Progenitor cell of endocrine pancreas (in vitro differentiated cells): ENCODE results near the gene YWHAE. TPM values are rescaled to one million over a fixed set of nuclear protein-coding genes. Genes with fewer than 3 reads are reported as not detected.
"Not testable (repeated sequence)": the region's sequence is repeated elsewhere in the genome, so short reads cannot be mapped to it uniquely, and the experiment has no call there.

Experiments
- DNase-seq: peaks from one replicate; pipeline ENCODE4 v3.0.0; 2021; ENCODE audit warnings: low spot score; ENCODE audit not compliant: unreplicated experiment
- H3K27ac Mint-ChIP-seq: 2 replicates; pipeline ENCODE4 v1.8.0; 2021; ENCODE audit warnings: mild to moderate bottlenecking, moderate library complexity, mixed read lengths
- H3K27me3 Mint-ChIP-seq: 2 replicates; pipeline ENCODE4 v1.8.0; 2021; ENCODE audit warnings: mixed read lengths
- H3K36me3 Mint-ChIP-seq: 2 replicates; pipeline ENCODE4 v1.8.0; 2022; ENCODE audit warnings: mixed read lengths; ENCODE audit not compliant: insufficient read depth
- H3K4me1 Mint-ChIP-seq: 2 replicates; pipeline ENCODE4 v1.8.0; 2021; ENCODE audit warnings: low read depth, mixed read lengths
- H3K4me3 Mint-ChIP-seq: 2 replicates; pipeline ENCODE4 v1.8.0; 2021; ENCODE audit warnings: low read depth, mild to moderate bottlenecking, moderate library complexity, mixed read lengths
- H3K9me3 Mint-ChIP-seq: 2 replicates; pipeline ENCODE4 v1.8.0; 2021; ENCODE audit warnings: low read depth, mixed read lengths
- CTCF ChIP-seq: fragments of 200-600 bp; sonication (generic); IDR thresholded peaks from one replicate; pipeline ENCODE4 v1.5.0; 2021; ENCODE audit warnings: antibody characterized with exemption, mild to moderate bottlenecking; ENCODE audit not compliant: unreplicated experiment
- total RNA-seq: library from RNA; stranded (reverse); gene quantifications from 2 replicates; pipeline ENCODE4 v1.2.1, GENCODE V29; 2021

The YWHAE gene
- total RNA-seq, 1 donor from 2014 or later: 951 TPM

- Mint-ChIP-seq H3K27ac (no peak overlapping the region), H3K9me3 (no peaks in the 10 kb centered on the region), H3K36me3 (peaks cover 7% of the 10 kb centered on the region), H3K4me1 (peaks cover 2% of the 10 kb centered on the region), H3K4me3 (no peak overlapping the region), H3K27me3 (no peaks in the 10 kb centered on the region)
- DNase-seq: no peak
- no peak for TF ChIP-seq CTCF
Observed at GRCh38 chr17:1420163-1420562, 20.1 kb upstream of the YWHAE start.

GRCh38 chr17:1418476-1418875, 18.5 kb upstream of the YWHAE start:
- not testable (repeated sequence) for H3K4me3 Mint-ChIP-seq, DNase-seq, H3K36me3 Mint-ChIP-seq, H3K9me3 Mint-ChIP-seq, H3K4me1 Mint-ChIP-seq, H3K27me3 Mint-ChIP-seq, H3K27ac Mint-ChIP-seq

DNA sequence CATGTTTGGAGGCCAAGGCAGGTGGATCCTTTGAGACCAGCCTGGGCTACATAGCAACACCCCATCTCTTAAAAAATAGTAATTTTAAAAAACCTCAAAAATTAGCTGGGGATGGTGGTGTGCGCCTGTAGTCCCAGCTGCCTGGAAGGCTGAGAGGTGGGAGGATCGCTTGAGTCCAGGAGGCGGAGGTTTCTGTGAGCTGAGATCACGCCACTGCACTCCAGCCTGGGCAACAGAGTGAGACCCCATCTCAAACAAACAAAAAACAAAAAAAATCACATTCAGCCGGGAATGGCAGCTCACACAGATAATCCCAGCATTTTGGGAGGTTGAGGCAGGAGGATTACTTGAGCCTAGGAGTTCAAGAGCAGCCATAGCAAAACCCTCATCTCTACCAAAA, 16.4 kb upstream of the YWHAE start:
- Mint-ChIP-seq H3K4me1 (peaks cover 2% of the 10 kb centered on the region), H3K27ac (no peak overlapping the region), H3K4me3 (no peak overlapping the region), H3K36me3 (no peaks in the 10 kb centered on the region), H3K27me3 (no peaks in the 10 kb centered on the region), H3K9me3 (no peaks in the 10 kb centered on the region)
- TF ChIP-seq CTCF: no peak
- no peak for DNase-seq

- no peak for DNase-seq
- no peaks in the 10 kb centered on the region for H3K9me3 Mint-ChIP-seq
- no peak overlapping the region for H3K4me3 Mint-ChIP-seq
- H3K27ac Mint-ChIP-seq: peak overlapping the region; percentile 15
- TF ChIP-seq CTCF: no peak
- peaks cover 2% of the 10 kb centered on the region for H3K4me1 Mint-ChIP-seq
- no peaks in the 10 kb centered on the region for H3K27me3 Mint-ChIP-seq
- H3K36me3 Mint-ChIP-seq: no peaks in the 10 kb centered on the region
Observed at GRCh38 chr17:1414634-1415033, 14.6 kb upstream of the YWHAE start.

DNA sequence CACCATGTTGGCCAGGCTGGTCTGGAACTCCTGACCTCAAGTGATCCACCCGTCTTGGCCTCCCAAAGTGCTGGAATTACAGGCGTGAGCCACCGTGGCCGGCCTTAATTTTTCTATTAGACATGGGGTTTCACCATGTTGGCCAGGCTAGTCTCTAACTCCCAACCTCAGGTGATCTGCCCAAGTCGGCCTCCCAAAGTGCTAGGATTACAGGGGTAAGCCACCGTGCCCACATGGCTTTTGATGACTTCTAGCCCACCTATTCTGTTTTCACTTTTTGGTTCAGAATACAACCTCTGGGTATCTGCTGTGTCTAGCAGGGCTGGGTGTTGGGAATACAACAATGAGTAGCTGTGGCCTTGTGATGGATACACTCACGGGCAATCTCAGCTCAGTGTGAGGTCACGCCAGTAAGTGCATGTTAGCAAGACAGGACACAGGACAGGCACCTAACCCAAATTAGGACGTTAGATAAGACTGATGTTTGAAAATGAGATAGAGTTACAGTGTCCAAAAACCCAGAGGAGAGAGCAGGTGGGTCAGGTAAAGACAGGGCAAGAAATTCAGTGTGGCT, 14.1 kb upstream of the YWHAE start:
- TF ChIP-seq CTCF: no peak
- H3K27me3 Mint-ChIP-seq: no peaks in the 10 kb centered on the region
- peak overlapping the region; percentile 15 for H3K27ac Mint-ChIP-seq
- H3K36me3 Mint-ChIP-seq: no peaks in the 10 kb centered on the region
- no peaks in the 10 kb centered on the region for H3K9me3 Mint-ChIP-seq
- DNase-seq: no peak
- H3K4me3 Mint-ChIP-seq: no peak overlapping the region
- H3K4me1 Mint-ChIP-seq: peaks cover 2% of the 10 kb centered on the region

GRCh38 chr17:1413281-1413791, 13.3 kb upstream of the YWHAE start:
- H3K4me1 Mint-ChIP-seq: peaks cover 2% of the 10 kb centered on the region
- no peak overlapping the region for H3K4me3 Mint-ChIP-seq
- TF ChIP-seq CTCF: no peak
- no peaks in the 10 kb centered on the region for H3K36me3 Mint-ChIP-seq
- no peaks in the 10 kb centered on the region for H3K9me3 Mint-ChIP-seq
- no peak overlapping the region for H3K27ac Mint-ChIP-seq
- DNase-seq: no peak
- no peaks in the 10 kb centered on the region for H3K27me3 Mint-ChIP-seq
